Panc1 (cell line): ENCODE data around the gene NUP188. TPM values are rescaled to one million over a fixed set of nuclear protein-coding genes. Genes with fewer than 3 reads are reported as not detected.

Experiments used
- ATAC-seq: fragments of 200-7000 bp; cut with Tn5 transposase; 2 replicates; pipeline ENCODE4 v1.9.1; 2020; ENCODE audit warnings: mild to moderate bottlenecking, moderate library complexity
- BruUV-seq: library from RNA; stranded (reverse); fragments of 400-500 nt; replicated peaks from 2 replicates; lab custom pipeline; 2021; lab: Mats Ljungman, UMichigan
- CTCF ChIA-PET: fragments of 300-600 bp; sonication (Branson Sonifier 250); formaldehyde crosslinking; loops from one replicate; lab custom pipeline; 2022; ENCODE audit warnings: antibody characterized with exemption; lab: Charles Lee
- POLR2A ChIA-PET: fragments of 300-600 bp; sonication (Branson Sonifier 250); formaldehyde crosslinking; loops from one replicate; lab custom pipeline; 2022; ENCODE audit warnings: antibody characterized with exemption; lab: Charles Lee
- DNase-seq: peaks from one replicate; pipeline ENCODE4 v3.0.0-alpha.2; 2010; ENCODE audit warnings: low read depth, low spot score
- H3K27ac ChIP-seq: 2 replicates; pipeline ENCODE4 v1.5.1; 2011; ENCODE audit warnings: mild to moderate bottlenecking, low read length, inconsistent platforms
- H3K27me3 ChIP-seq: fragments of 200-500 bp; sonication (Bioruptor generic); 2 replicates; pipeline ENCODE4 v1.6.0; 2014; ENCODE audit warnings: low read length, inconsistent platforms; ENCODE audit not compliant: control insufficient read depth, insufficient read depth
- H3K36me3 ChIP-seq: fragments of 200-500 bp; sonication (Bioruptor generic); 2 replicates; pipeline ENCODE4 v1.5.1; 2014; ENCODE audit warnings: inconsistent platforms, mild to moderate bottlenecking, low read length, moderate library complexity; ENCODE audit not compliant: control insufficient read depth, insufficient read depth
- H3K4me1 ChIP-seq: 2 replicates; pipeline ENCODE4 v1.5.1; 2011; ENCODE audit warnings: inconsistent platforms, mild to moderate bottlenecking, low read length, moderate library complexity; ENCODE audit not compliant: control insufficient read depth, insufficient read depth
- H3K4me3 ChIP-seq, 2 experiments: 2 replicates each; pipeline ENCODE4 v1.5.1; 2011 to 2012; ENCODE audit warnings: low read depth in 2 of 2, low read length in 2 of 2, mild to moderate bottlenecking in 2 of 2, inconsistent platforms in 1 of 2, moderate library complexity in 1 of 2
- H3K9me3 ChIP-seq: fragments of 200-500 bp; sonication (Bioruptor generic); 2 replicates; pipeline ENCODE4 v1.5.1; 2014; ENCODE audit warnings: low read depth, mild to moderate bottlenecking, inconsistent platforms, low read length, moderate library complexity; ENCODE audit not compliant: control insufficient read depth, insufficient read depth
- POLR2AphosphoS5 ChIP-seq: IDR thresholded peaks from 2 replicates; pipeline ENCODE4 v1.6.1; 2012; ENCODE audit warnings: mild to moderate bottlenecking, low read depth, low read length, moderate library complexity
- SIN3A ChIP-seq: IDR thresholded peaks from 2 replicates; pipeline ENCODE4 v1.6.1; 2012; ENCODE audit warnings: low read depth, mild to moderate bottlenecking, low read length, moderate library complexity, borderline replicate concordance; ENCODE audit not compliant: insufficient read depth
- TCF7L2 ChIP-seq: IDR thresholded peaks from 2 replicates; pipeline ENCODE4 v1.6.1; 2011; ENCODE audit warnings: mild to moderate bottlenecking, low read depth, low read length, inconsistent platforms
- in situ Hi-C: cut with HindIII; loops from 2 replicates; pipeline ENCODE4 v1.10.0; 2016; ENCODE audit warnings: low sequenced_read_pairs, low pct_unique_long_range_greater_than_20kb
- intact Hi-C: fragments of 100-400 bp; cut with micrococcal nuclease; formaldehyde crosslinking; loops from one replicate; pipeline ENCODE4 v1.10.0; 2022; ENCODE audit not compliant: unreplicated experiment
- total RNA-seq: library from RNA; stranded (reverse); gene quantifications from one replicate; pipeline ENCODE4 v1.2.1, GENCODE V29; 2021; ENCODE audit not compliant: unreplicated experiment
- TF ChIP-seq, protein P1 (sequence below): fragments of 450-650 bp; IDR thresholded peaks from 2 replicates; pipeline ENCODE4 v1.5.1; 2017; ENCODE audit warnings: mild to moderate bottlenecking
- TF ChIP-seq, protein P2 (sequence below), 2 experiments: IDR thresholded peaks; 2 replicates each; pipeline ENCODE4 v1.6.1; 2011 to 2012; ENCODE audit warnings: low read depth in 2 of 2, control low read depth in 1 of 2, low read length in 1 of 2, mild to moderate bottlenecking in 1 of 2, moderate library complexity in 1 of 2; ENCODE audit not compliant: insufficient read depth in 1 of 2

Gene NUP188
- total RNA-seq, 1 experiment from 2014 or later = 69.9 TPM

DNA sequence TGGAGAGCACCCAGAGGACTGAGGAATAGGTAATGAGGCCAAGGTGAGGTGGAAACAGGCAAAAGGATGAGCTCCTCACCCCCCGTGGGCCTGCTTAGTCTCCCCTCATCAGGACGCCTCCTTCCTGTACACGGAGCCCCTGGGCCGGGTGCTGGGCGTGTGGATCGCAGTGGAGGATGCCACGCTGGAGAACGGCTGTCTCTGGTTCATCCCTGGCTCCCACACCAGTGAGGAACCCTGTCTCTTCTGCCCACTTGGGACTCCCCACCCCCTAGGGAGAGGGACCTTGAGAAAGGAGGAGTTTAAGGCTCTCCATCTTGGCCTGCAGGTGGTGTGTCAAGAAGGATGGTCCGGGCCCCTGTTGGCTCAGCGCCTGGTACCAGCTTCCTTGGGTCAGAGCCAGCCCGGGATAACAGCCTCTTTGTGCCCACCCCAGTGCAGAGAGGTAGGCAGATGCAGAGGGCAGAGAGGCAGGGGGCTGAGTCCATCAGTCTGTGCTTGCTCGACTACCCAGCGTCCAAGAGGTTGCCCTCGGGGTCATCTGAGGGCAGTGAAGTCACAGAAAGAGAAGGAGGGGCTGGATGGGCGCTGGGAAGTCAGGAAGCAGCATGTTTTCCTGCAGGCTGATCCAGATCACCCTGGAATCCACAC lies 7.1 kb upstream of the NUP188 start:
- Histone ChIP-seq H3K27me3 (no peaks in the 10 kb centered on the region), H3K9me3 (no peaks in the 10 kb centered on the region), H3K4me3 (no peak overlapping the region), H3K27ac (no peak overlapping the region), H3K4me1 (no peaks in the 10 kb centered on the region), H3K36me3 (no peaks in the 10 kb centered on the region)
- CTCF ChIA-PET = no interaction called here
- ATAC-seq (no peak), DNase-seq (no peak)
- POLR2A ChIA-PET = interaction anchor here (0.6 kb wide), 1 partner anchor 79 kb away, joined by 10 read pairs; no protein-coding TSS in a partner anchor
- BruUV-seq = no TSS peak
- TF ChIP-seq POLR2AphosphoS5 = no peak
- TF ChIP-seq SIN3A = no peak
- no peak for TF ChIP-seq TCF7L2
- in situ Hi-C loops (no loop called here), intact Hi-C loops (no loop called here)

DNA sequence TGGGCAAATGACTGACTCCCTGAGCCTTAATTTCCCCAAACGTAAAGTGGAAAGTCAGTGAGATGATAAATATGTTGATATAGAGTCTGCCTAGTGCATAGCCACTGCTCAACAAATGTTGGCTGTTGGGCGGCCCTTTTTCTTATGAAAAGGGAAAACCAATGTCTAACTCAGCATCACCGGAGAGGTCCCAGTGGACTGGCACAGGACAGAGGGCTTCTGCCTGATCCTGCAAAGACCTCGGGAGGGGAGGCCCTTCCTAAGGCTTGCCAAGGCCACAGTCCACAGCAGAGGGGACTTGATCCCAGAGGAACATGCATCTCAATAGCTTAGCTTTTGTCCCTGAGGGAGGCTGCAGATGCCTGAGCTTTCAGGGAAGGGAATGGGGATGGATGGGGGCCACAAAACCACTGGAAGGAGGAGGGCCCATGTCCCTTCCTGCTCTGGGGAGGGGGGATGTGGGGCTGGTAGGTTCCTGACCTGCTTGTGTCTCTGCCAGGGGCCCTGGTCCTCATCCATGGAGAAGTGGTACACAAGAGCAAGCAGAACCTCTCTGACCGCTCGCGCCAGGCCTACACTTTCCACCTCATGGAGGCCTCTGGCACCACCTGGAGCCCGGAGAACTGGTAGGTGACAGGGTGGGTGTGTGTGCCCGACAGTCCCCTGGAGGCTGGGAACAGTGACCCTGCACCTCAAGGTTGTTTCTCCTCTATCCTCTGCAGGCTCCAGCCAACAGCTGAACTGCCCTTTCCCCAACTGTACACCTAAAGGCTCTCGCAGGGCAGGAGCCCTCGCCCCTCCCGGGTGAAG lies 6.3 kb upstream of the NUP188 start:
- H3K27me3 ChIP-seq = no peaks in the 10 kb centered on the region
- no peak overlapping the region for H3K27ac ChIP-seq
- TF ChIP-seq TCF7L2 = no peak
- TF ChIP-seq, protein P1, sequence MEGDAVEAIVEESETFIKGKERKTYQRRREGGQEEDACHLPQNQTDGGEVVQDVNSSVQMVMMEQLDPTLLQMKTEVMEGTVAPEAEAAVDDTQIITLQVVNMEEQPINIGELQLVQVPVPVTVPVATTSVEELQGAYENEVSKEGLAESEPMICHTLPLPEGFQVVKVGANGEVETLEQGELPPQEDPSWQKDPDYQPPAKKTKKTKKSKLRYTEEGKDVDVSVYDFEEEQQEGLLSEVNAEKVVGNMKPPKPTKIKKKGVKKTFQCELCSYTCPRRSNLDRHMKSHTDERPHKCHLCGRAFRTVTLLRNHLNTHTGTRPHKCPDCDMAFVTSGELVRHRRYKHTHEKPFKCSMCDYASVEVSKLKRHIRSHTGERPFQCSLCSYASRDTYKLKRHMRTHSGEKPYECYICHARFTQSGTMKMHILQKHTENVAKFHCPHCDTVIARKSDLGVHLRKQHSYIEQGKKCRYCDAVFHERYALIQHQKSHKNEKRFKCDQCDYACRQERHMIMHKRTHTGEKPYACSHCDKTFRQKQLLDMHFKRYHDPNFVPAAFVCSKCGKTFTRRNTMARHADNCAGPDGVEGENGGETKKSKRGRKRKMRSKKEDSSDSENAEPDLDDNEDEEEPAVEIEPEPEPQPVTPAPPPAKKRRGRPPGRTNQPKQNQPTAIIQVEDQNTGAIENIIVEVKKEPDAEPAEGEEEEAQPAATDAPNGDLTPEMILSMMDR = no peak
- TF ChIP-seq, protein P2, sequence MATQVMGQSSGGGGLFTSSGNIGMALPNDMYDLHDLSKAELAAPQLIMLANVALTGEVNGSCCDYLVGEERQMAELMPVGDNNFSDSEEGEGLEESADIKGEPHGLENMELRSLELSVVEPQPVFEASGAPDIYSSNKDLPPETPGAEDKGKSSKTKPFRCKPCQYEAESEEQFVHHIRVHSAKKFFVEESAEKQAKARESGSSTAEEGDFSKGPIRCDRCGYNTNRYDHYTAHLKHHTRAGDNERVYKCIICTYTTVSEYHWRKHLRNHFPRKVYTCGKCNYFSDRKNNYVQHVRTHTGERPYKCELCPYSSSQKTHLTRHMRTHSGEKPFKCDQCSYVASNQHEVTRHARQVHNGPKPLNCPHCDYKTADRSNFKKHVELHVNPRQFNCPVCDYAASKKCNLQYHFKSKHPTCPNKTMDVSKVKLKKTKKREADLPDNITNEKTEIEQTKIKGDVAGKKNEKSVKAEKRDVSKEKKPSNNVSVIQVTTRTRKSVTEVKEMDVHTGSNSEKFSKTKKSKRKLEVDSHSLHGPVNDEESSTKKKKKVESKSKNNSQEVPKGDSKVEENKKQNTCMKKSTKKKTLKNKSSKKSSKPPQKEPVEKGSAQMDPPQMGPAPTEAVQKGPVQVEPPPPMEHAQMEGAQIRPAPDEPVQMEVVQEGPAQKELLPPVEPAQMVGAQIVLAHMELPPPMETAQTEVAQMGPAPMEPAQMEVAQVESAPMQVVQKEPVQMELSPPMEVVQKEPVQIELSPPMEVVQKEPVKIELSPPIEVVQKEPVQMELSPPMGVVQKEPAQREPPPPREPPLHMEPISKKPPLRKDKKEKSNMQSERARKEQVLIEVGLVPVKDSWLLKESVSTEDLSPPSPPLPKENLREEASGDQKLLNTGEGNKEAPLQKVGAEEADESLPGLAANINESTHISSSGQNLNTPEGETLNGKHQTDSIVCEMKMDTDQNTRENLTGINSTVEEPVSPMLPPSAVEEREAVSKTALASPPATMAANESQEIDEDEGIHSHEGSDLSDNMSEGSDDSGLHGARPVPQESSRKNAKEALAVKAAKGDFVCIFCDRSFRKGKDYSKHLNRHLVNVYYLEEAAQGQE (IDR thresholded peaks at IDR 0.05; ENCODE audit: insufficient read depth in 1 of 2, low read depth in 2 of 2, low read length in 1 of 2) = no peak
- TF ChIP-seq SIN3A = no peak
- TF ChIP-seq POLR2AphosphoS5 = no peak
- no peak for DNase-seq
- in situ Hi-C loops (no loop called here), intact Hi-C loops (no loop called here)
- ATAC-seq = peak; percentile 48; the same call in 1 of the 2 replicates
- H3K36me3 ChIP-seq = no peaks in the 10 kb centered on the region
- no peaks in the 10 kb centered on the region; the same call in 1 of the 2 replicates for H3K4me1 ChIP-seq
- no peak overlapping the region for H3K4me3 ChIP-seq
- no peaks in the 10 kb centered on the region for H3K9me3 ChIP-seq
- POLR2A ChIA-PET = interaction anchor here (0.7 kb wide), 1 partner anchor 10 kb away, joined by 6 read pairs; no protein-coding TSS in a partner anchor
- CTCF ChIA-PET = no interaction called here
- no TSS peak for BruUV-seq
